ENCODE results near the gene COG7.

COG7 gene

DNA sequence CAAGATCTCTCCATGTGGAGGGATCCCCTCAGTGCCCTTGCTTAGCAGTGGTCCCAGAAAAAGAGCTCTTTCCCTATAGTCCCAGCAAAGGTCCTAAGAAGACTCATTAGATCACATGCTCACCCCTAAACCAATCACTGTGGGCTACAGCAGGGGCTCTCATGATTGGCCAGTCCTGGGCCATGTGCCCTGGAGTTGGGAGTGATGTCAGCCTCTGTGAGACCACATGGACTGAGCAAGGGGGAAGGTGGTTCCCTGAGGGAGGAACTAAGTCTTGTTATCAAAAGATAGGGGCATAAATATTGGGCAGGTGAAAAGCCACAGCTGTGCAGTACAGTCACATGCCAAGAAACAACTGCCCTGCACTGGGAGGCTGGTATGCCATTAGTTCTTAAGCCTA is 99.5 kb downstream of the COG7 start:
- Histone ChIP-seq H3K4me3 (ENCODE audit: low read length) (no peak overlapping the region), H3K9me3 (replicated peaks; ENCODE audit: insufficient read depth, low read length) (no peaks in the 10 kb centered on the region), H3K9ac (ENCODE audit: low read length) (no peak overlapping the region), H3K9me2 (replicated peaks; ENCODE audit: insufficient read depth, low read length) (no peaks in the 10 kb centered on the region), H3K79me2 (ENCODE audit: low read length) (no peaks in the 10 kb centered on the region), H3K4me2 (ENCODE audit: low read depth, low read length) (no peak overlapping the region), H3K4me1 (ENCODE audit: low read length) (peaks cover 34% of the 10 kb centered on the region), H3K36me3 (replicated peaks; ENCODE audit: insufficient read depth, low read length) (no peaks in the 10 kb centered on the region), H3K27me3 (replicated peaks; ENCODE audit: insufficient read depth, low read length) (no peaks in the 10 kb centered on the region), H2AFZ (ENCODE audit: low read length) (no peak overlapping the region), H4K20me1 (ENCODE audit: insufficient read depth, low read length) (no peaks in the 10 kb centered on the region), H3F3A (ENCODE audit: insufficient read depth, low read length) (no peaks in the 10 kb centered on the region), H3K27ac (ENCODE audit: low read length) (peak overlapping the region; percentile 16; the same call in 1 of the 2 replicates)
- peak; percentile 30 for DNase-seq
- TF ChIP-seq EZH2phosphoT487 (IDR thresholded peaks at IDR 0.05; ENCODE audit: low read length) (no peak), CTCF (IDR thresholded peaks at IDR 0.05; ENCODE audit: low read length) (no peak), EZH2 (optimal IDR thresholded peaks at IDR 0.05; ENCODE audit: low read depth, low read length) (no peak)

DNA sequence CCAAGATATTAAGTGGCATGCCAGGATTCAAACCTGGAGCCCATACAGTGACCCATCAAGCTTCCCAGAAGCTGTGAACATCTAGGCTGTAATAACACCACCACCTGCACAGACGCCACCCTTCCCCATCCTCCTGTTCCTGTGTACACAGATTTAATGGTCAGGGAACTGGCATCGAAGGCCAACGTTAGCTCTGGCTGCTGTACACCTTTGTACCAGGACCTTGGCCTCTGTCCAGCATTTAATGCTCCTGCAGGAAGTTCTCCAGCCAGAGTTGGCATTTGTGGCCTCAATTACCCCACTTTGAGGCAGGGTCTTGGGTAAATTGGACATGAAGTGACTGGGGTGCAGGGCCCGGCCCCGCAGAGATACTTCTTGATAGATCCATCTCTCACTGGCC is 101.6 kb downstream of the COG7 start:
- H3F3A ChIP-seq (ENCODE audit: insufficient read depth, low read length), result no peaks in the 10 kb centered on the region
- H3K79me2 ChIP-seq (ENCODE audit: low read length), result peaks cover 9% of the 10 kb centered on the region; the same call in 1 of the 2 replicates
- DNase-seq, result no peak
- no peak overlapping the region for H3K27ac ChIP-seq (ENCODE audit: low read length)
- H3K4me2 ChIP-seq (ENCODE audit: low read depth, low read length), result no peak overlapping the region
- H3K36me3 ChIP-seq (replicated peaks; ENCODE audit: insufficient read depth, low read length), result no peaks in the 10 kb centered on the region
- no peaks in the 10 kb centered on the region for H4K20me1 ChIP-seq (ENCODE audit: insufficient read depth, low read length)
- TF ChIP-seq EZH2phosphoT487 (IDR thresholded peaks at IDR 0.05; ENCODE audit: low read length) (no peak), CTCF (IDR thresholded peaks at IDR 0.05; ENCODE audit: low read length) (no peak), EZH2 (optimal IDR thresholded peaks at IDR 0.05; ENCODE audit: low read depth, low read length) (no peak)
- H2AFZ ChIP-seq (ENCODE audit: low read length), result no peak overlapping the region
- H3K4me3 ChIP-seq (ENCODE audit: low read length), result no peak overlapping the region
- H3K9me3 ChIP-seq (replicated peaks; ENCODE audit: insufficient read depth, low read length), result no peaks in the 10 kb centered on the region
- no peaks in the 10 kb centered on the region for H3K27me3 ChIP-seq (replicated peaks; ENCODE audit: insufficient read depth, low read length)
- no peaks in the 10 kb centered on the region for H3K9me2 ChIP-seq (replicated peaks; ENCODE audit: insufficient read depth, low read length)
- no peak overlapping the region for H3K9ac ChIP-seq (ENCODE audit: low read length)
- H3K4me1 ChIP-seq (ENCODE audit: low read length), result peaks cover 34% of the 10 kb centered on the region

GRCh38 chr16:23348579-23349469 is 104.2 kb downstream of the COG7 start:
- Histone ChIP-seq H3K27me3 (replicated peaks; ENCODE audit: insufficient read depth, low read length) (no peaks in the 10 kb centered on the region), H3K4me1 (ENCODE audit: low read length) (peaks cover 33% of the 10 kb centered on the region), H3K9me3 (replicated peaks; ENCODE audit: insufficient read depth, low read length) (no peaks in the 10 kb centered on the region), H3K36me3 (replicated peaks; ENCODE audit: insufficient read depth, low read length) (no peaks in the 10 kb centered on the region), H3K9ac (ENCODE audit: low read length) (no peak overlapping the region), H3K79me2 (ENCODE audit: low read length) (peaks cover 29% of the 10 kb centered on the region), H3K4me2 (ENCODE audit: low read depth, low read length) (no peak overlapping the region), H2AFZ (ENCODE audit: low read length) (no peak overlapping the region), H3K27ac (ENCODE audit: low read length) (no peak overlapping the region), H3K9me2 (replicated peaks; ENCODE audit: insufficient read depth, low read length) (no peaks in the 10 kb centered on the region), H3K4me3 (ENCODE audit: low read length) (no peak overlapping the region), H3F3A (ENCODE audit: insufficient read depth, low read length) (0 out of 2 replicates have a peak, but pooled peaks cover 3% of the 10 kb centered on the region), H4K20me1 (ENCODE audit: insufficient read depth, low read length) (no peaks in the 10 kb centered on the region)
- DNase-seq, result no peak
- peak; percentile 4; the same call in 1 of the 2 replicates for TF ChIP-seq CTCF (IDR thresholded peaks at IDR 0.05; ENCODE audit: low read length)
- TF ChIP-seq EZH2phosphoT487 (IDR thresholded peaks at IDR 0.05; ENCODE audit: low read length), result no peak
- no peak for TF ChIP-seq EZH2 (optimal IDR thresholded peaks at IDR 0.05; ENCODE audit: low read depth, low read length)
